Right lung (tissue), 10 donors: ENCODE measurements around the gene CTAG1B. TPM values are rescaled to one million over a fixed set of nuclear protein-coding genes. Genes with fewer than 3 reads are reported as not detected.
"Not testable (repeated sequence)": the region's sequence is repeated elsewhere in the genome, so short reads cannot be mapped to it uniquely, and the experiment has no call there.

ENCODE experiments used
- DNase-seq, 2 donors: peaks; one replicate each; pipeline ENCODE4 v3.0.0-alpha.2; 2013
- long read RNA-seq, 8 donors: transcript quantifications; one replicate each; lab custom pipeline, GENCODE V29; 2026
- polyA plus RNA-seq, 5 donors: library from polyadenylated mRNA; unstranded; fragments of 120-200 nt; gene quantifications; one replicate each; pipeline versions ENCODE4 v1.2.1 to v1.2.3, GENCODE V29; 2013; ENCODE audit warnings: inconsistent platforms in 1 of 5, low replicate concordance in 1 of 5; ENCODE audit not compliant: insufficient read length in 5 of 5, insufficient read depth in 1 of 5

CTAG1B gene
- polyA plus RNA-seq: not detected
- long read RNA-seq, donor 1: 0 reads
- long read RNA-seq, donor 2: 0 reads
- long read RNA-seq, donor 3: 0 reads
- long read RNA-seq, donor 4: 0 reads
- long read RNA-seq, donor 5: 0 reads
- long read RNA-seq, donor 6: 0 reads
- long read RNA-seq, donor 7: 0 reads
- long read RNA-seq, donor 8: 0 reads

GRCh38 chrX:154619182-154619581 is at the start of gene CTAG1B:
Gene CTAG1B, minus strand, starts transcription at chrX:154619282. Its CDS starts 64 bp downstream, at chrX:154619218.
- not testable (repeated sequence) for DNase-seq

DNA sequence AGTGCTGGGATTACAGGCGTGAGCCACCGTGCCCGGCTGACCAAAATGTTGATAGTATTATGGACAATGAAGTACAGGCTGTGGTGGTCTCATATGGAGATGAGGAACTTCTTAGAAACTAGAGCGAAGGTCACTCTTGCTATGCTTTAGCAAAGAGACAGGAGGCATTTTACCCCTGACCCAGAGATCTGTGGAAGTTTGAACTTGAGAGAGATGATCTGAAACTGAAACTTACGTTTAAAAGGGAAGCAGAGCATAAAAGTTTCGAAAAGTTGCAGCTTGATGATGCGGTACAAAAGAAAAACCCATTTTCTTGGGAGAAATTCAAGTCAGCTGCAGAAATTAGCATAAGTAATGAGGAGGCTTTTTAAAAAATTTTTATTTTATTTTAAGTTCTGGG is 42.8 kb upstream of the CTAG1B start:
- no peak for DNase-seq

DNA sequence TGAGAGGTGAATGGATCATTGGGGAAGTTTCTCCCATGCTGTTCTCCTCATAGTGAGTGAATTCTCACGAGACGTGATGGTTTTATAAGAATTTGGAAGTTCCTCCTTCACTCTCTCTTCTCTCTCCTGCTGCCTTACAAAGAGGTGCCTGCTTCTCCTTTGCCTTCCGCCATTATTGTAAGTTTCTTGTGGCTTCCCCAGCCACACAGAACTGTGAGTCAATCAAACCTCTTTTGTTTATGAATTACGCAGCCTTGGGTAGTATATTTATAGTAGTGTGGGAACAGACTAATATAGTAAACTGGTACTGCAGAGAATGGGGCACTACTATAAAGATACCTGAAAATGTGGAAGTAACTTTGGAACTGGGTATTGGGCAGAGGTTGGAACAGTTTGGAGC is 42.1 kb upstream of the CTAG1B start:
- DNase-seq: no peak

GRCh38 chrX:154660541-154660940 is 41.5 kb upstream of the CTAG1B start:
- no peak for DNase-seq

GRCh38 chrX:154658957-154659356 is 39.9 kb upstream of the CTAG1B start:
- DNase-seq: no peak

DNA sequence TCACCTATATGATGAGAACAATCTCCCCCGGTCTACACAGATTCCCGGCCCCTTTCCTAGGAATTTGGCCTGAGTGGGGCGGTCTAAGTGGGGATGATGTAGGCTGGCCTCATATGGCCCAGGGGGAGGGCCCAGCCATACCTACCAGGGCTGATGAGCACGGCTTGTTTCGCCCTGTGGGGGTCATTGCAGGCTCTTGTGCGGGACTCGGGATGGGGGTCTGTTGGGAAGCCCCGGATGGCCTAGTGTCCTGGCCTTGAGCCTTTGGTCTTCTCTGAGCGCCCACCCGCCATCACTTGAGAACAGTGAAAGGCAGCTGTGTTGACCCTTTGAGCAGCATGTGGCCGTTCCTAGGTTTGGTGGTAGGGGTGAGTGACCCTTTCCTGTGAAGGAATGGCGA is 39.1 kb upstream of the CTAG1B start:
- no peak for DNase-seq

- no peak for DNase-seq
These were observed 38.2 kb upstream of the CTAG1B start for GRCh38 chrX:154657226-154657805.

- DNase-seq: no peak
These were observed 36.7 kb upstream of the CTAG1B start for GRCh38 chrX:154655786-154656185.

- DNase-seq: no peak
These were observed 36.3 kb upstream of the CTAG1B start for GRCh38 chrX:154655346-154655745.

DNA sequence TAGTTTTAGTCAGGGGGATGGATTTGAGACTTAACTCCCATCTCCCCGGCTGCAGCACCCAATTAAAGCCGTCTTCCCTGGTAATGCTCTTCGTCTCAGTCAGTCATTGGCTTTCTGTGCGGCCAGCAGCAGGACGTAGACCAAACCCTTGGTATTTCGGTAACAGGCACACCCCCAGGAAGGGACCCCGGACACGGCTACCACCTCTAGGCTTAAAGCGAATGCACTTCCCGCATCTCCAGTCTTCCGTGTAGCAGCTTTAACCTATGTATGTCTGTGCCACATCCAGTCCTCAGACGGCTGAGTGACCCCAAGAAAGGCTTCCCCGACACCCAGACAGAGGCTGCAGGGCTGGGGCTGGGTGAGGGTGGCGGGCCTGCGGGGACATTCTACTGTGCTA is 35.8 kb upstream of the CTAG1B start:
- DNase-seq: no peak

DNA sequence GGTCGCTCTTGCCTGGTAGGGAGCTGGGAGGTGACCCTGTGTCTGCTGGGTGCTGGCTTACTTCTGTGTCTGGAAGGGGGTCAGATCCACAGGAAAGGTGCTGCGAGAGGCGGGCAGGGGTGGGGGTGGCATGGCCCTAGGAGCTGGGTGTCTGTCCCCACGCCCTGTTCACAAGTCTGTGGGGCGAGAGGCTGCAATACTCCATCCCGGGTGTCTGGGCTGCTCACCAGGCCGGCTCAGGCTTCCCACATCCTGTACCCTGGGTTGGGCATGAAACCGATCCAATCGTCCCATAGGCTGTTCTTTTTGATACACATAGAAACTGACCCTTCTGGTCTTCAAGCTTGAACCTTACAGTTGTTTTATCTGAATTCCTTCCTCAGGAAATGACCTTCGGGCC is 35.3 kb upstream of the CTAG1B start:
- no peak for DNase-seq

DNA sequence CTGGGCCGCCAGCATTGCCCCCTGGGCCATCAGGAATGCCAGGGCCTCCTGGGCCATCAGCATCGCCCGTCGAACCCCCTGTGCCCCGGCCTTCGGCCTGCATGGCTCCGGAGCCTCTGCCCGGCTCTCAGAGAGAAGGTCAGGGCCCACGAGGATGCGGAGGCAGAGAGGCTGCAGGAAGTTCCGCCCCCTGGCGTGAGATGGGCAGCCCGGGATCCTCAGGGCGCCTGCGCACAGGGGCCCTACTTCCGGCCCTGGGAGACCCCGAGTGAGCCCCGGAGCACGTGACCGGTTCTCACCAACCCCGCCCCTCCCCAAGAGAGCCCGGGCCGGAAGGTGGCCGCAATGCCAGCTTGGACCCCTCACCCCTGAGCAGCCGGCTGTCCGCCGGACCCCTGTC is 34.3 kb upstream of the CTAG1B start, which contains the start of gene CTAG2:
Gene CTAG2, minus strand, starts transcription at position 167 of the 400 bp plus-strand sequence. Its CDS starts 64 bp downstream, at position 103.
- DNase-seq: not testable (repeated sequence)

DNA sequence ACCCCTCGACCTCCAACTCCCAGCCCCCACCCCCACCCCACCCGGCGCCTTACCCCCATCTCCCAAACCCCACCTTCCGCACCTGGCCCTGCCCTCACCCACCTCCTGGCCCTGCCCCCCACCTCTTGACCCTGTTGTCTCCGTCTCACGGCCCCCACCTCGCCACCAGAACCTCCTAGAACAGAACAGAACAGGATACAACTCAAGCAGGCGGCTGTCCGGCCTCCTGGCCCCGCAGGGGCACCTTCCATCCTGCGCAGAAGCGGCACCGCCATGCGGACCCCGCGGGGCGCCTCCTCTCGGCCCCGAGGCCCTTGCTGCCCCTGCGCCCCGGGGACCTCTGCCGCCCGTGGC is 33.9 kb upstream of the CTAG1B start:
- no peak for DNase-seq

- no peak for DNase-seq
These were observed 33.4 kb upstream of the CTAG1B start for GRCh38 chrX:154652311-154653047.

DNA sequence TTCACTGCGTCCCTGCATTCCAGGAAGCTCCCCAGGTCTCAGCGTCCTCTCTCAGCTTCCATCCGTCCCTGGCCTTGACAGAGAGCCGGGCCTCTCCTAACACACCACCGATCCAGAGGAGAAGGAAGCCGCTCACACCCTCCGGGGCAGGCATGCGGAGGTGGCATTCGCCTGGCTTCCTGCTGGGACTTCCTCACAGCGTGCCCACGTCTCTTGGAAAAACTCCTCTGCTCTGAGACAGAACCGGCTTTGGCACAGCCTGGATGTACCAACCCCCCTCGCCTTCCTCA is 31.1 kb upstream of the CTAG1B start:
- DNase-seq: no peak

DNA sequence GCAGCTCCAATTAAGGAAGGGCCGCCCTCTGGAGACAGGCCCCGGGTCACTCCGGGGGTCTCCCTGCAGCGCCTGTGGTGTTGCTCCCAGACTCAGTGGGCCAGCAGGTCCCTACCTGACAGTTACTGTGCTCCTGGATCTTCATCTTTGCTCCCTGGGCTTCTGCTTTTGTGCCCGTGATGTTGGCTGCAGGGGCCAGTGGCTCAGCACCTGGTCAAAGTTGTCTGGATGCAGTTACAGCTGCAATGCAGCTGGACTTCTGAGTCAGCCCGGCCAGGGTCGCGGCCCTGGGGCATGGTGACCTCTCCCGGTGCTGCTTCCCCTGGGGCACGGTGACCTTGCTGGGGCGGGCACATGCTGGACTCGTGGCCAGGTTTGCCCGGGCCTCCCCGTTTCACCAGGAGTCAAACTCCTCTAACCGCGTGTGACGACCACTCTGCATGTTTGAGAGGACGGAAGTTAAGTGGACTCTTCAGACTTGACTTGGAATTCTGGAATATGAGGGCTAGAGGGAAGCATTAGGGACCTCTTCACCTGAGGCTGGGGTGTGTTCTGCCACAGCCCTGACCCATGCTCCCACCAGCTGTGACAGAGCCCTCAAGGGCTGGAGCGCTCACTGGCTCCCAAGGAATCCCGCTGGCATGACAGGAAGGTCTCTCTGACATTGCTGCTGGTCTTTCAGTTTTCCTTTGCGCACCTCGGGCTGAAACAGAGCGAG is 30.6 kb upstream of the CTAG1B start:
- no peak for DNase-seq

- no peak for DNase-seq
These were observed 29.8 kb upstream of the CTAG1B start for GRCh38 chrX:154648931-154649330.

DNA sequence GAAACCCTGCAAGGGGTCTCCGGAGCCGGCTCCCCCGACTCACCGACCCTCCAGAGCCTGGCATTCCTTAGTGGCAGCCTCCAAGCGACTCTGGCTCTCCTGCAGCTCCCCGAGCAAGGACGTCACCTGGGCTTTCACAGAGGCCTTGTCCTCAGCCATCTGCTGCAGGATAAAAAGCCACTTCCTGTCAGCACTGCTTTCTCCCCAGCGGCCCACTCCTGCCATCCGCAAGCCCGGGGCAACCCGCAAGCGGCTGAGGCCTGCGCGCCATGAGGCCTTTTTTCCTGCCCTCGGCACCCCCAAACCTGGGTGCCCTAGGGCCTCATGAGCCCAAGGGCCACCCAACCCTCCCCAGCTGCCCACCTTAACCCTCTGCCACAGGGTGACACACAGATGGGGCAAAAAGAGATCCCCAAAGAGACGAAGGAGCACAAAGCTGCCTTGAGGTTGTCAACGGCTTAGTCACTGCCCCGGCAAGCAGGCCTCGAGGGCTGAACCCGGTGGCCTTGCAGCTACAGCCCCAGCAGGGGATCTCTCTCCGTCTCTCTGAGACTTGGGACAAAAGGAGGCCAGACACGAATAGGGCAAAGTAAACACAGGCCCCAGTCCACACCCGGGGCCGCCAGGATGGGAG is 26.8 kb upstream of the CTAG1B start:
- DNase-seq: not testable (repeated sequence)

DNA sequence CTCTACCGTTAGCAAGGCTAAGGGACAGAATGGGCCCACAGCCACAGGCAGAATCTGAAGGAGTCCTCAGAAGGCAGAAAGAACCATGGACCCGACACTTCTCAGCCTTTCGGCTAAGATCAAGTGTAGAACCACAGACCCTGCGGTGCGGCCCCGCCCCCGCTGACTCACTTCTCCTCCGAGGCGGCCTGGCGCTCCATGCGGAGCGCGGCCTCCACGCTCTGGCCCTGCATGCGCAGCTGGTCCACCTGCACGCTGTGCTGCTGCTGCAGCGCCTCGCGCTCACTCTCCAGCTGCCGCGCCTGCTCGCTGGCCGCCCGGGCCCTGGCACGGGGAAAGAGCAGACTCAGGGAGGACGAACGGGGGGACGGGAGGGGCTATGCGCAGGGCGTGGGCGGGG is 24.6 kb upstream of the CTAG1B start:
- not testable (repeated sequence) for DNase-seq

- not testable (repeated sequence) for DNase-seq
These were observed 22.7 kb upstream of the CTAG1B start for GRCh38 chrX:154641740-154642139.

- not testable (repeated sequence) for DNase-seq
These were observed 14.6 kb upstream of the CTAG1B start for GRCh38 chrX:154633661-154634060.

GRCh38 chrX:154630949-154631348 is 11.9 kb upstream of the CTAG1B start:
- not testable (repeated sequence) for DNase-seq
